GM19025 (cell line): ENCODE data around the gene KSR2.

Experiments used
- ATAC-seq: cut with Tn5 transposase; IDR thresholded peaks from one replicate; pipeline ENCODE4 v1.9.1; 2021; ENCODE audit warnings: mild to moderate bottlenecking, low read depth, moderate library complexity; ENCODE audit not compliant: unreplicated experiment

Gene KSR2

DNA sequence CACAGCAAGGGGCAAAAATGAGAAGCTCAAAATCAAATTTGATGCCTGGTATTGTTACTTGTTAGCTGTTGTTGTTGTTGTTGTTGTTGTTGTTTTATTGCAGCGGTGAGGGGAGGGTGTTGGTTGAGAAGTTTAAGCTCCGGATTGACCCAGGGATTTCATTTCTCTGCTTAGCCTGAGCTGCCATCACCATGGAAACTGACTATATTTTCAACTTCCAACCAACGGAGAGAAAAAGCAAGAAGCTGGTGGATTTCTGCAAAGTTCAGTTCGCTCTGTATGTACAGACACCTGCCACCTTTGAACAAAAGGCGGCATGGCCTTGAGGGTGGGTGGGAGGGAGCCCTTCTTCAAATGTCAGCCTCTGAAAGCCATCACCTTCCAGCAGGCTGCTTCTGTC, 412.9 kb downstream of the KSR2 start:
- ATAC-seq = no peak

DNA sequence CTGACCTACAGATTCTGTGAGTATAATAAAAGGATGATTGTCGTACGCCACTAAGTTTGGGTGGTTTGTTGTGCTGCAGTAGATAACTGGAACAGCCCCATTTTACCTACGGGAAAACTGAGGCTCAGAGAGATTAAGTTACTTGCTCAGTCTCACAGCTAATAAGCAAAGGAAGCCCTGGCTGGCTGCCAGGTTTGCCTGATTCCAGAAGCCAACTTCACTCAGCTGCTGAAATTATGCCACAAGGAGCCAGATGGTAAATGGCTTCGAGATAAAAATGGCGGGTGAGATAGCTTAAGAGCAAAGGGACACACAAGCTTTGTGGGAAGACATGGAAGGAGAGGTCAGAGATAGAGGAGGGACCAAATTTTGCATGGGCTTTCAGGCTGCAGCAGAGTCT, 415.8 kb downstream of the KSR2 start:
- ATAC-seq = no peak

DNA sequence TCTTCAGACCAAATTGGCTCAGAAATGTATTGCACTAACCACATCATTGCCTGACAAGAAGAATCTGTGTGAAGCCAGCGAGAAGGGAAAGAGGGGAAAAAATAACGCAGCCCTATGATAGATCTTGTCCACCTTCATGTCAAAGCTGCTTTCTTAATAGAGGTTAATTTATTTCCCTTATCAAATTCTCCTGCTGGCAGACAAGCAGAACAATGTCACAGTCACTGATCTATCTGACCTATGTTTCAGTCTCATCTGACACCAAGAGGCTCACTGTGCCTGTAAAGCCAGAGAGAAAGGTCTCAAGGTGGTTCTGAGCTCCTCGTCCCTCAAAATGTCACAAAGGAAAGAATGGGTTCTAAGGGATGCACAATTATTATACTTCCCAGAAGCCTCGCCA, 417.1 kb downstream of the KSR2 start:
- no peak for ATAC-seq

DNA sequence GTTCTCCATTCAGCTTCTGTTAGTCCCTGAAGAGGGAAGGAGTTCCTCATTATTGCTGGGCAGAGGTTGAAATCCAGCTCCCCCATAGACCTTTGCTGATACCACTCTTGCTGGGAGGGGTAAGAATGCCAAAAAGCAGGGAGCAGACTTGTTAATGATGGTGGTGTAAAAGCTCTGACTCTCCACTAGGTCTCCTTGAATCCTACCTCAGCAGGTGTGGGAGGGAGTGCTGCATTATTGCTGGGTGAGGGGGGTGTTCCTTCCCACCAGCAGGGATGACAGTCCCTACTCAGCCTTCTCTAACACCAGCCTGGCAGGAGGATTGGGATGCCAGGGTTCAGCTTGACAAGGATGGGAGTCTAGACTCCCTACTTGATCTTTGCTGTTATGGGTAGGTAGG, 421.6 kb downstream of the KSR2 start:
- ATAC-seq = no peak

DNA sequence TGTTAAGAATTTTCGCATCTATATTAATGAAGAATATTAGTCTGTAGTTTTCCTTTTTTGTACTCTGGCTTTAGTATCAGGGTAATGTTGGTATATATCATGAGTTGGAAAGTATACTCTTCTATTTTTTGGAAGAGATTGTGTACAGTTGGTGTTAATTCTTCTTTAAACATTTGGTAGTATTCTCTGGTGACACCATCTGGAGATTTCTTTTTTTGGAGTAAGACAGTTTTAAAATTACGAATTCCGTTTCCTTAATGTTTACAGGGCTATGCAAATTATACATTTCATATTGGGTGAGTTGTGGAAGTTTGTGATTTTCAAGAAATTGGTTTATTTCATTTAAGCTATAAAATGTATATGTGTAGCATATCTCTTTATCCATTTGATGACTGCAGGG, 423.6 kb downstream of the KSR2 start:
- ATAC-seq = no peak

DNA sequence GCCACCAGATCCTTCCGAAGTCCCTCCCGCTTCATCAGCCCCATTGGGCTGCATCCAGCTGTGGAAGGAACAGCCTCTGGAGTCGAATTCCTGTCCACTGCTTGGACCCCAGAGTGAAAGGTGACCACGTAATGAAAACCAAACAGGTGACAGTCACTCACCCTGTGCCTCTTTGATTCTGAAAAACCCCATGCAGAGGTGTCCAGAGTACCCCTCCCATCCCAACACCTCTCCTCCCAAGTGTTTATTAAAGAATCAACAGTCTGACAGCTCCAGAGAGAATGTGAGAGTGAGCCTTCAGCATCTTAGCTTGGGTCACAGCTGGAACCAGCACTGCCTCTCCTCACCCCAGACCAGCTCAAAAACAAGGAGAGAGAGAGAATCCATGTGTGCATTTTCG, 428.8 kb downstream of the KSR2 start:
- ATAC-seq = no peak

DNA sequence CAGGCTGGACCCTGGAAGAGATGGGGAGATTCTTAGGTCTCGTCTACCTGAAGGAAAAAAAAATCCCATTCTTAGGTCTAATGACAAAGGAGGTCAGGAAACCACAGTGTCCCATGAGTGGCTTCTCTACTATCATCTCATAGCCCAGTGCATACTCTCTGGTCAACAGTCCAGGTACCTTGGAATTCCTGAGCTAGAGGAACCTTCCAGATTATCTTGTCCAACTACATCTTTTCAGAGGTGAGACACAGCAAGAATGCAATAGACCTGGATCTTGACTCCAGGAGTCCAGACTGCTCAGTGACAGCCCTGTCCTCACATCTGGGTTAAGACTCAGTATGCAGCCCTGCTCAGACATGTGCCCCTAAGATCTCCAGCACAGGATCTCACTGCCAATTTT, 429.9 kb downstream of the KSR2 start:
- no peak for ATAC-seq

DNA sequence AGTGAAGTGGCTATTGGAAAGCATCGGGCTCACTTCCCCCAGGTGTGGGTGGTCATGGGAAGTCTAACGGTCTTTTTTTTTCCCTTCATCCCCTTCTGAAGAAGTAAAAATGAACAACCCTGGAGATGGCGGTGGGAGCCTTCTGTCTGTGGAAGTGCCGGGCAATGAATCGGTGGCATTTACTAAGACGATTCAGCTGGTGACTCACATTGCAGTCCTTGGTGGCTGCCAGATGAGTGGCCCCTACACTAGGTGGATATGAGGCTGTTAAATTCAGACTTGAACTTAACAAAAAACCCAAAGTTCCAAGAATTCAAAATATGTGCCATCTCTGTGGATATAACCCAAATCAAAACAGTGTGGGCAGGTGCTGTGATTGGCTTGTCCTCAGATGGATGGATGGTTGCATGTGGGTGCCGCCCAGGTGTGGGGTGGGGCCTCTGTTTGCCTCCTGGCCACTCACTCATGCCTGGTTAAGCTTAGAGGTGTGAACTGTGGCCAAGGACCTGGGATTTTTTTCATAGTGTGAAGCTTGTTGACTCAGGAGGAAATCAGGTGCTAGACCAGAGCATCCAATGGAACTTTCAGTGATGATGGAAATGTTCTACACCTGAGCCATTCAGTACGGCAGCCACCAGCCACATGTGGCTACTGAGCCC, 430.6 kb downstream of the KSR2 start:
- no peak for ATAC-seq

DNA sequence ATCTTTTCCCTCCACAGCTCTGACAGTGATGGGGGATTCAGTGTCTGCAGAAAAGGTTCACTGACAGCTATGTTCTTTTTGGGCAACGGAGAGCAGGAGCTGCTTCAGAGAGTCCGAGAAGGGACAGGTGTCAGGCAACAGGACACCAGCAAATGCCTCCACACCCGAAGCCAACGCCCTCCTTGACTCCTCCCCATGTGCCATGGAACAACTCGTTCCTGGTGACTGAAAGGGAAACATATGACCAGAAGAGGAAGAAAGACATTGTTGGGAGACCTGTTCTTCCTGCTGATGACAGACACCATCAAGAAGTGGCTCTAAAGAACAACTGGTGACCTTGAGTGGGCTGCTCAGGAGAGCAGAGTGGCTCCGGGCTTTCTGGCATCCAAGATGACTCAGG, 435.1 kb downstream of the KSR2 start:
- ATAC-seq = no peak

DNA sequence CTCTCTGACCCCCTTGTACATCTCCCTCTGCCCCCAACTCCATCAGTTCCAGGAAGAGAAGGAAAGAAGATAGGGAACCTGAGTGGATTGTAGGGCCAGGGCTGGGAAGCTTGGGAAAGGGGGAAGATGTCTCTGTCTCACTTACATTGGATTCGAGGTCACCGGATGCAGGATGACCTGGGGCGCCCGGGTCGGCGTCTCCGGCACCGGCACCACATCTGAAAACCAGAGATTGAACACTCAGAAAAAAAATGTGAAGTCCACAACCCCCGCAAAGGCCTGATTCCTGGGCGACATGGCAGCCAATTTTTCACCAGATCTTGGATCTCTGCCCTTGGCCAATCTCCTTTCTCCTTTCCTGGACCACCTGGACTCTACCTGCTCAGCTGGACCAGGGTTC, 438.0 kb downstream of the KSR2 start:
- no peak for ATAC-seq

DNA sequence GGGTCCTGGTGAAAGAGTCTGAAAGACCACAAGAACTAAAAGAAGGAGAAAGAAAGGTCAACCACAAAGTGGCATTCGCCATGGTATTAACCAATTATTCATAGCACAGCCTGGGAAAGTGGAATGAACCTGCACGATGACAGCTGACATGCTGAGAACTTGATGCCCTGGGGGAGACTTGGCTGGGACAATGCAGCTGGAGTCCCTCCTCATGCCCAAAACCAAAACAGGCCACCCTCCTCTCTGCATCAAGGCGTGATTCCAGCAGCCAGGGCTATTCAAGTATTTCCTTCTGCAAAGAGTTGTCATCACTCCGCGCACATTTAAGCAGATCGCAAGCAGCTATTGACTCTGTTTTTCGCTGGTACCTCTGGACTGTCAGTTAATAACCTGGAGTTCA, 440.3 kb downstream of the KSR2 start:
- no peak for ATAC-seq

DNA sequence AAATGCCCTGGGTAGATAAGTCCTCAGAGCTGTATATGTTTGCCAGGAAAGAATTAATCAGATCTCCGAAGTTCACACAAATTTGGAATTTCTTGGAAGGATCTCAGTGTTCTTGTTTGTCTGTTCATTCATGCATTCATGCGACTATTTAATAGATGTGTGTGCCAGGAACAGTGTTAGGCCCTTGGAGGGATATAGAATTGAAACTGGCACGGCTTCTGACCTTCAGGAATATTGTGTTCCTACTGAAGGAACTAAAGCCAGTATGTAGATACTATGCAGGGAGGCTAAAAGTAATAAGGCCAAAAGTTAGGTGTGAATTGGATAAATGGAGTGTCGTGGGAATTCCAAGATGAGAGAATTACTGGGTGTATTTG, 441.3 kb downstream of the KSR2 start:
- ATAC-seq = no peak

DNA sequence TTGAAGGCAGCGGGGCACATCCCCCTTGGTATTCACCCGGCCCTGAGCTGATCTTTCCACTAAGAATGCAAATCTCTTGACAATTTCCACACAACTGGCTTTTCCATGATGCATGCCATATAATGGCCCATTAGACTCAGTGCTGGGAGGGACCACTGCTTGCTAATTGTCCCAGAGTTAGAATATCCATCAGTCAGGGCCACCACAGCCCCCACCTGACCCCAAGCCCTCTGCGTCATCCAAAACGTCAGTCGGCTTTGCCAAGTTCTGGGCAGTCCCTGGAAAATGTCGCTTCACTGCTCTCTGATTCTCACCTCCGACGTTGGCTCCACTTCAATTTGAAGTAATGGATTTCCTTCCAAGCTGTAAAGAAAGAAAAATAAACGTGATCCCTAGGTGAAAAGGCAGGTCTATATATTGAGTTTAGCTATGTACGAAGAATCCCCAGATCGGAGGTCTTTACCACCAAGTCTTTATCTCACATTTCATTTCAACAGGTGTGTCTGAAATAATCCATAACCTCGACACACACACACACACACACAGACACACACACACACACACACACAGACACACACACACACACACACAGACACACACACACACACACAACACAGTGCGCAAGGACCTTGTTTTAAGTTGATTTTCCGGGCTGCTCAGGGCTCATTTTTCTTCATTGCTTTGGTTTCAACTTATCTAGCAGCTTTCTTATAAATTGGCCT, 441.9 kb downstream of the KSR2 start:
- no peak for ATAC-seq

DNA sequence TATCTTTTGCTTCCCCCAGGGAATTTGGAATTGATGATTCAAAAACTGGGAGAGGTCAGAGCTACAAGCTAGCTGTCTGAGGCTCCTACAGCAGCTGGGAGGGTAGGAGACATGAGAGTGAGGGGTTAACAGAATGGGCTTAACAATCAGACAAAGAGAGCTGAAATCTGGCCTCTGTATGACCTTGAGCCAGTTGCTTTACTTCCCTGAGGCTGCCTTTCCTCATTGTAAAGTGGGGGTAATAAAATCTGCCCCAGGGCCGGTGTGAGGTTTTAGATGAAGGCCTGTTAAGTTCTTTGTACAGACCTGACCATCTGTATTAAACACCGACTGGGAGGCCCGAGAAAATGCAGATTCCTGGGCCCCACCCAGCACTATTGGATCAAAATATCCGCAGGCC, 443.0 kb downstream of the KSR2 start:
- ATAC-seq = no peak

DNA sequence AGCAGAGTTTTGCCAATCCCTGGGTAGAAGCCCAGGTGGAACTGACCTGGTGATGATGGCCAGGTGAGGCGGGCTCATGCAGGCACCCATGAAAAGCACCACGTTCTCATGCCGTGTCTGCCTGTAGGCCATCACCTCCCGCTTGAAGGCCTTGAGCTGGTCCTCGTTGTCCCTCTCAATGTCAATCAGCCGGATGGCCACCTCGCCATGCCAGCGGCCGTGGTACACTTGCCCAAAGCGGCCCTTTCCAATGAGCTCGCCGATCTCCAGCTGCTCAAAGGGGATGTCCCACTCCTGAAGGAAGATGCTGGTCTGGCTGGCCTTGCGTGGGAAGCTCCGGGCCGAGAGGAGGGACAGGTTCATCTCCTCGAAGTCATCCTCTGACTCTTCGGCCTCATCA, 444.0 kb downstream of the KSR2 start:
- ATAC-seq = no peak

DNA sequence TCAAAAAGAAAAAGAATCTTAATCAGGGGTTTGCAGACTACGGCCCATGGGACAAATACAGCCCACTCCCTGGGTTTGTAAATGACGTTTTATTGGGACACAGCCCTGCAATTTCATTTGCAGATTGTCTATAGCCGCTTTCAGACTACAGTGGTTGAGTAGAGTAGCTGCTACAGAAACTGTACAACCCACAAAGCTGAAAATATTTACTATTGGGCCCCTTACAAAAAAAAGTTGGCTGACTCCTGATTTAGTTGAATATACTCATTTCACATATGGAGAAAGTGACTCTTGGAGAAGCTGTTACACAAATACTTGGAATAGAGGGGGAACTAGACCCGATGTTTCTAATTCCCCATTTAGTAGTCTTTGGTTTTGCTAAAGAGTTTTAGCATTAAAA, 444.8 kb downstream of the KSR2 start:
- no peak for ATAC-seq

DNA sequence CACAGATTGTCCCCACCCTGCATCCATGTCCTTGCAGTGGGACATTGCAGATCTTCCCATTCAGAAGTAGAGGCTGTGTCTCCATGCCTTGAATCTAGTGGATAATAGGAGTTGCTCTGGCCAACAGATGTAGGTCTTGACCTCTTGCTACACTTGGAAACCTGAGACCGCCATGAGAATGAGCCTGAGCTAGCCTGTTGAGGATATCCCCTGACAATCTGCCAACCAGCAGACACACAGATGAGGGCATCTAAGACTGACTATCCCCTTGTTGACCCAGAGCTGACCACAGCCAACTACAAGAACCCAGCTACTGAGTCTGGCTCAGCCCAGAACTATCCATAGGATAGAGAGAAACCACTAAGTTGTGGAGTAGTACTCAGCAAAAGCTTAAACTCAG, 446.2 kb downstream of the KSR2 start:
- ATAC-seq = no peak

DNA sequence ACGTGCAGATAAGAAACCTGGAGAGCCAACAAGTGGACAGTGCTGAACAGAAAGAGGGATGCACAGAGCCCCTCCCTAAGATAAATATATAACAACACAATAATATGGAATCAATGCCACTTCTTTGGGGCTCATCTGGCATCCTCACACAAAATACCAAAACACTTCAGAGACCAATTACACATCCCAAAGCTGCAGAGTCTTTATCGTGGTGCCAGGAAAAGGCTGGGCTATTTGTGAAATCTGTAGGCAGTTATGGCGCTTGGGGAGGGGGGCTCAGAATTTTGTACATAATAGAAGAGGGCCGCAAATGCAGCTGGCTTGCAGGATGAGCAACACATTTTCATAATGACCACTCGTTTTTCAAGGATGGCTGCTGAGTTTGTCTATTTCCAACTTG, 446.9 kb downstream of the KSR2 start:
- no peak for ATAC-seq

DNA sequence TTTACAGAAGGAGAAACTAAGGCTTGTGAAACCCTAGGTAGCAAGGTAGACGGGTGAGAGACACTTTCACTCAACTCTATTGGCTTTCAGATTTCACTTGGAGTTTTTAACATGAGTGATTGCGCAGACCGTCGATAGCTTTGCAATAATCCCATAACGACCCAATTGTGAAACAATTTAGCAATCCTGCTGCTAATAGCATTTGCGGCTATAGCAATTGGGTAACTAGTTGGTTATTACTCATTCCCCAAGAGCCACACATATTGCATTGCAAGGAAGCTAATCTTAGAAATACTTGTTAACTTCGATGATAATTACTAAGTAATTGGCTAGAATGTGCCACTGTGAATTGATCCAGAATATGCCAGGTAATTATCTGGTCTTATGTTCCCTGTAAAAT, 447.4 kb downstream of the KSR2 start:
- ATAC-seq = no peak

DNA sequence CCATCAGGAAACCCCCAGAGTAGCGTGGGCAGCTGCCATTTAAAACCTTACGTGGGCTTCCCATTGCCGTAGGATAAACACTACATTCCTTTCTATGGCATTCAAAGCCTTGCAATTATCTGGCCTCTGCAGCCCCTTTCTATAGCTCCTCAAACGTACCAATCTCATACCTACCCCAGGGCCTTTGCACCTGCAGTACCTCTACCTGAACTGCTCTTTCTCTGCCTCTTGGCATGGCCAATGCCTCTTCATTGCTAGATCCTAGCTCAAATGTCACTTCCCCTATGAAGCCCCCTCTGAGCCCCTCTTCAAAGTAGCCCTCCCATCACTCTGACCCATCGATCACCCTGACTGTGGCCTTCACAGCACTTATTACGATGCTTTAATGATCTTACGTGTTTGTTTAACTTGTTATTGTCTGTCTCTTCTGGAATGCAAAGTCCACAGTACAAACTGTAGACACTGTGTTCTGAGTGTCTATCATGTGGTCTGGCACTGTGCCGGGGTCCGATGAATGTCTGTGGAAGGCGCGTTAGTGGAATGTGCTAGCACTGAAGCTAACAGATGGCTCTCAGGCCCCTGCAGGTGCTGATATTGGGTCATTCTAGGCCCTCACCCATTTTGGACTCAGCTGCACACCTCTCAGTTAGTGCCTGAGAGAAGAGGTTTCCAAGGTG, 450.1 kb downstream of the KSR2 start:
- no peak for ATAC-seq

DNA sequence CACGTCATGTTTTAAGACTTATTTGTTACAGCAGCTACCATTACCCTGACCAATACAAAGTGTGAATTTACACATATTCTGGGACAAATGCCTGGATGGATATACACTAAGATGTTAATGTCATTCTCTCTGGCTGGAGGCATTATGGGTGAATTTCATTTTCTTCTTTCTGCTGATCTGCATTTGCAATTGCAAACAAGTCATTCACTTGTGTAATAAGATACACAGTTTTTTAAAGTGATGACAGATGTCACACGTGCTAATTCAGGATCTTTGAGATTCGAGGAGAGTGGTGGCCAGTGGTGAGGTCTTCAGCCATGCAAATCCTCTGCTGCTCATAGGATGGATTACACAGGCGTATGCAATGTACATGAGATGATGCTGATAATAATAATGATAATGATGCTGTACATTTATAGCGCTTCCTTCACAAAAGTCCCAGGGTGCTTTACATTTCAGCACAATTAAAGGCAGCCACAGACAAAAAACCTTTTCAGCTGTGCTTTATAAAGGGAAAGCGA, 451.5 kb downstream of the KSR2 start:
- no peak for ATAC-seq

DNA sequence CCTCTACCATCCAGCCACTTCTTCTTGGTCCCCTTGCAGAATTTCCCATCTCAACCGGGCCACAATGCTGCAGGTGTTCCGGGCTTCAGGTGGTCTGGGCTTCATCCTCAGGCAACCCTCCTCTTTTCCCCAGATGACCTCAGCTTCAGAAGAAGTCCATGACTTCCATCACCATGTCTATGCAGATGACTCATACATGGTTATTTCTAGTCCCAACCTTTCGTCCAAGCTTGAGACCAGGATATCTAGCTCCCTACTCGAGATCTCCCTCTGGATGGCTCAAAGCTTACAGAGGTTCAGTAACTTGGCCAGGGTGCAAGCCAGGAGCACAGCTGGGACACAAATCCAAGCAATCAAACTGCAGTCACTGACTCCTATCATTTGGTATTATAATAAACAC, 452.8 kb downstream of the KSR2 start:
- no peak for ATAC-seq
